ENCODE results near the gene TRAF5.
"Not testable (repeated sequence)": the region's sequence is repeated elsewhere in the genome, so short reads cannot be mapped to it uniquely, and the experiment has no call there.

Gene TRAF5

GRCh38 chr1:211349741-211350140 lies 23.1 kb downstream of the TRAF5 start:
- no peak for DNase-seq

GRCh38 chr1:211352055-211352454 lies 25.4 kb downstream of the TRAF5 start:
- DNase-seq, result not testable (repeated sequence)

- DNase-seq, result no peak
Observed at GRCh38 chr1:211352465-211352864, 25.8 kb downstream of the TRAF5 start.

GRCh38 chr1:211352985-211353515 lies 26.4 kb downstream of the TRAF5 start:
- peak; percentile 46 to 54 for DNase-seq

GRCh38 chr1:211353562-211354212 lies 27.1 kb downstream of the TRAF5 start:
- DNase-seq, result no peak

- DNase-seq, result no peak
Observed at GRCh38 chr1:211355873-211356272, 29.2 kb downstream of the TRAF5 start.

GRCh38 chr1:211356723-211357407 lies 30.2 kb downstream of the TRAF5 start:
- DNase-seq, result no peak

- no peak for DNase-seq
Observed at GRCh38 chr1:211358685-211359084, 32.1 kb downstream of the TRAF5 start.

GRCh38 chr1:211359876-211360275 lies 33.2 kb downstream of the TRAF5 start:
- DNase-seq, result no peak

- DNase-seq, result no peak
Observed at GRCh38 chr1:211361202-211361601, 34.6 kb downstream of the TRAF5 start.

- DNase-seq, result no peak
Observed at GRCh38 chr1:211369640-211370039, 43.0 kb downstream of the TRAF5 start.

- DNase-seq, result no peak
Observed at GRCh38 chr1:211370669-211371068, 44.0 kb downstream of the TRAF5 start.

GRCh38 chr1:211371406-211372105 lies 44.9 kb downstream of the TRAF5 start:
- no peak for DNase-seq

- DNase-seq, result no peak
Observed at GRCh38 chr1:211372463-211372862, 45.8 kb downstream of the TRAF5 start.

GRCh38 chr1:211375146-211375818 lies 48.6 kb downstream of the TRAF5 start:
- DNase-seq, result no peak

- no peak for DNase-seq
Observed at GRCh38 chr1:211375949-211376348, 49.3 kb downstream of the TRAF5 start.

GRCh38 chr1:211376807-211377470 lies 50.3 kb downstream of the TRAF5 start:
- no peak for DNase-seq

- no peak for DNase-seq
Observed at GRCh38 chr1:211377539-211378450, 51.2 kb downstream of the TRAF5 start.

GRCh38 chr1:211378844-211379243 lies 52.2 kb downstream of the TRAF5 start:
- DNase-seq, result no peak

- no peak for DNase-seq
Observed at GRCh38 chr1:211379446-211379845, 52.8 kb downstream of the TRAF5 start.

- DNase-seq, result no peak
Observed at GRCh38 chr1:211381481-211382181, 55.0 kb downstream of the TRAF5 start.
